Liver (tissue), 9 donors: Measurements from ENCODE around the gene GAMT. TPM values are rescaled to one million over a fixed set of nuclear protein-coding genes. Genes with fewer than 3 reads are reported as not detected.
A peak's percentile ranks its signal among the peaks of the same experiment; 100 is the strongest.

Experiments
- DNase-seq: peaks from one replicate; pipeline ENCODE4 v3.0.0-alpha.2; 2017; ENCODE audit warnings: low spot score
- H3K27ac ChIP-seq, 2 donors: one replicate each; pipeline ENCODE4 v1.7.0; 2013; ENCODE audit warnings: inconsistent platforms in 2 of 2, low read length in 2 of 2, control low read depth in 1 of 2, low read depth in 1 of 2, mild to moderate bottlenecking in 1 of 2
- H3K27me3 ChIP-seq, 4 donors: one replicate each; pipeline versions ENCODE4 v1.6.1 to v1.7.0; 2013; ENCODE audit warnings: low read length in 3 of 4, inconsistent platforms in 1 of 4, mild to moderate bottlenecking in 1 of 4, moderate library complexity in 1 of 4; ENCODE audit not compliant: control insufficient read depth in 4 of 4, insufficient read depth in 4 of 4
- H3K36me3 ChIP-seq, 4 donors: one replicate each; pipeline versions ENCODE4 v1.6.1 to v1.7.0; 2013; ENCODE audit warnings: low read length in 3 of 4, mild to moderate bottlenecking in 3 of 4, low read depth in 1 of 4, moderate library complexity in 1 of 4; ENCODE audit not compliant: control insufficient read depth in 4 of 4, insufficient read depth in 3 of 4
- H3K4me1 ChIP-seq, 4 donors: one replicate each; pipeline versions ENCODE4 v1.6.1 to v1.7.0; 2013; ENCODE audit warnings: low read length in 3 of 4, mild to moderate bottlenecking in 3 of 4, moderate library complexity in 1 of 4; ENCODE audit not compliant: control insufficient read depth in 4 of 4, insufficient read depth in 4 of 4
- H3K4me3 ChIP-seq, 3 donors: one replicate each; pipeline versions ENCODE4 v1.6.1 to v1.7.0; 2013; ENCODE audit warnings: low read length in 3 of 3, control low read depth in 1 of 3, low read depth in 1 of 3, mild to moderate bottlenecking in 1 of 3
- H3K9ac ChIP-seq, 2 donors: one replicate each; pipeline ENCODE4 v1.7.0; 2013; ENCODE audit warnings: low read length in 2 of 2, mild to moderate bottlenecking in 2 of 2, moderate library complexity in 2 of 2, control low read depth in 1 of 2, low read depth in 1 of 2
- H3K9me3 ChIP-seq, 4 donors: one replicate each; pipeline versions ENCODE4 v1.6.1 to v1.7.0; 2013; ENCODE audit warnings: low read length in 3 of 4; ENCODE audit not compliant: control insufficient read depth in 4 of 4
- ATF3 ChIP-seq: IDR thresholded peaks from 2 replicates; pipeline ENCODE4 v1.6.1; 2016; ENCODE audit warnings: antibody characterized with exemption
- CTCF ChIP-seq: fragments of 150-350 bp; IDR thresholded peaks from 2 replicates; pipeline ENCODE4 v1.5.1; 2017; ENCODE audit warnings: improper control_type of control experiment, low read depth, low read length; ENCODE audit not compliant: missing input control
- EGR1 ChIP-seq, 2 donors: IDR thresholded peaks; 2 replicates each; pipeline ENCODE4 v1.6.1; 2016 to 2018; ENCODE audit warnings: antibody characterized with exemption in 2 of 2, low read depth in 2 of 2
- FOXA1 ChIP-seq: IDR thresholded peaks from 2 replicates; pipeline ENCODE4 v1.6.1; 2016; ENCODE audit warnings: antibody characterized with exemption
- FOXA2 ChIP-seq: IDR thresholded peaks from 2 replicates; pipeline ENCODE4 v1.6.1; 2016; ENCODE audit warnings: antibody characterized with exemption
- GABPA ChIP-seq, 2 donors: IDR thresholded peaks in 1 of 2; conservative IDR thresholded peaks in 1 of 2; 2 replicates each; pipeline ENCODE4 v1.6.1; 2016; ENCODE audit warnings: antibody characterized with exemption in 2 of 2, mild to moderate bottlenecking in 1 of 2, moderate library complexity in 1 of 2
- HNF4A ChIP-seq, 2 donors: conservative IDR thresholded peaks; 2 replicates each; pipeline ENCODE4 v1.6.1; 2016; ENCODE audit warnings: antibody characterized with exemption in 2 of 2, mild to moderate bottlenecking in 2 of 2
- HNF4G ChIP-seq: IDR thresholded peaks from 2 replicates; pipeline ENCODE4 v1.6.1; 2016; ENCODE audit warnings: antibody characterized with exemption
- JUND ChIP-seq, 2 donors: IDR thresholded peaks; 2 replicates each; pipeline ENCODE4 v1.6.1; 2016; ENCODE audit warnings: antibody characterized with exemption in 2 of 2
- MAX ChIP-seq: IDR thresholded peaks from 2 replicates; pipeline ENCODE4 v1.6.1; 2016; ENCODE audit warnings: antibody characterized with exemption
- NR2F2 ChIP-seq: IDR thresholded peaks from 2 replicates; pipeline ENCODE4 v1.6.1; 2016; ENCODE audit warnings: antibody characterized with exemption
- RAD21 ChIP-seq, 2 donors: IDR thresholded peaks; 2 replicates each; pipeline ENCODE4 v1.6.1; 2016; ENCODE audit warnings: antibody characterized with exemption in 2 of 2, mild to moderate bottlenecking in 2 of 2
- SP1 ChIP-seq: IDR thresholded peaks from 2 replicates; pipeline ENCODE4 v1.6.1; 2018; ENCODE audit warnings: antibody characterized with exemption, mild to moderate bottlenecking
- TAF1 ChIP-seq: conservative IDR thresholded peaks from 2 replicates; pipeline ENCODE4 v1.6.1; 2016; ENCODE audit warnings: antibody characterized with exemption, mild to moderate bottlenecking
- YY1 ChIP-seq: IDR thresholded peaks from 2 replicates; pipeline ENCODE4 v1.6.1; 2016; ENCODE audit warnings: antibody characterized with exemption, mild to moderate bottlenecking
- WGBS: extraction: QIAGEN DNeasy Blood & Tissue Kit; methylation state at CpG from one replicate; pipeline ENCODE4 v1.1.7; 2013; 5-methylcytosine and 5-hydroxymethylcytosine counted together
- polyA plus RNA-seq, 2 donors: library from polyadenylated mRNA; stranded (reverse) in 1 of 2; unstranded in 1 of 2; fragments of 200-250 nt in 1 of 2; fragments of >200 nt in 1 of 2; fragmentation: Nextera tagmentation in 1 of 2; extraction: Ambion mirVana in 1 of 2; gene quantifications; one replicate each; pipeline versions ENCODE4 v1.2.1 to v1.2.3, GENCODE V29; 2013 to 2015
- total RNA-seq, 2 donors: library from RNA; depleted of rRNA; stranded (reverse); fragments of >200 nt; gene quantifications; one replicate each; pipeline ENCODE4 v1.2.3, GENCODE V29; 2014
- TF ChIP-seq, protein P1 (sequence below): IDR thresholded peaks from 2 replicates; pipeline ENCODE4 v1.6.1; 2016; ENCODE audit warnings: antibody characterized with exemption
- TF ChIP-seq, protein P2 (sequence below): IDR thresholded peaks from 2 replicates; pipeline ENCODE4 v1.6.1; 2016; ENCODE audit warnings: antibody characterized with exemption, mild to moderate bottlenecking
- donor health status: healthy.
- donor health status: healthy.
- donor health status: healthy.
- donor health status: healthy.
- donor health status: healthy.

GAMT gene
- total and polyA plus RNA-seq, 4 donors: 76.2 to 394 (median 274) TPM

- no peak for DNase-seq
- H3K9ac ChIP-seq: no peak overlapping the region
Measured at GRCh38 chr19:1385816-1386215, 15.5 kb downstream of the GAMT start.

DNA sequence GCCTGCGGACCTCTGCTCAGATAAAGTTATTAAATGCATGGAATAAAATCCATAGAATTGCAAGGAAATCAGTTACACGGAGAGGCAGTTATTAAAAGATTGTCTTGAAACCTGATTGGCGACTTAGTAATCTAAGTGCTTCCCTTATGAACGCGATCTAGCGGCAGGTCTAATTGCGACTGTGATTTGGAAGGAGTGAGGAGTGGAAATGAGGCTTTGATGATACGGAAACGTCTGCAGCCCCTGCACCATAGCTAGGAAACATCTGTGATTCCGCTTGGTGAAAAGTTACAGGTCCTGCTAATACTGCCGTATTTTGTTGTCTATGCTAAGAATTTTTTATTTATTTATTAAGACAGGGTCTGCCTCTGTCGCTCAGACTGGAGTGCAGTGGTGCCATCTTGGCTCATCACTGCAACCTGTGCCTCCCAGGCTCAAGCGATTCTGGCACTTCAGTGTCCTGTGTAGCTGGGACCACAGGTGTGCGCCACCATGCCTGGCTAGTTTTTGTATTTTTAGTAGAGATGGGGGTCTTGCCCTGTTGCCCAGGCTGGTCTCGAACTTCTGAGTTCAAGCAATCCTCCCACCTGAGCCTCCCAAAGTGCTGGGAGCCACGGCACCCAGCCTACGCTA lies 16.7 kb downstream of the GAMT start:
- peak overlapping the region; percentile 71 to 95 for H3K9ac ChIP-seq
- no peaks in the 10 kb centered on the region for H3K9me3 ChIP-seq
- DNase-seq: no peak
- H3K27ac ChIP-seq: peak overlapping the region; percentile 71 to 93
- H3K4me1 ChIP-seq: peaks cover 3 to 25% (median 12%) of the 10 kb centered on the region in 4 donors
- H3K27me3 ChIP-seq: no peaks in the 10 kb centered on the region
- 36% methylated on average over 17 of the region's 17 CpGs for WGBS
- H3K4me3 ChIP-seq: peak overlapping the region; percentile 80 to 95 (median 89)
- H3K36me3 ChIP-seq: peaks cover 7 to 17% (median 7%) of the 10 kb centered on the region in 4 donors
- no peak for TF ChIP-seq JUND (IDR thresholded peaks at IDR 0.05)
- TF ChIP-seq EGR1 (IDR thresholded peaks at IDR 0.05; ENCODE audit: low read depth in 2 of 2): no peak
- no peak for TF ChIP-seq RAD21 (IDR thresholded peaks at IDR 0.05)
- no peak for TF ChIP-seq TAF1
- TF ChIP-seq, protein P1, sequence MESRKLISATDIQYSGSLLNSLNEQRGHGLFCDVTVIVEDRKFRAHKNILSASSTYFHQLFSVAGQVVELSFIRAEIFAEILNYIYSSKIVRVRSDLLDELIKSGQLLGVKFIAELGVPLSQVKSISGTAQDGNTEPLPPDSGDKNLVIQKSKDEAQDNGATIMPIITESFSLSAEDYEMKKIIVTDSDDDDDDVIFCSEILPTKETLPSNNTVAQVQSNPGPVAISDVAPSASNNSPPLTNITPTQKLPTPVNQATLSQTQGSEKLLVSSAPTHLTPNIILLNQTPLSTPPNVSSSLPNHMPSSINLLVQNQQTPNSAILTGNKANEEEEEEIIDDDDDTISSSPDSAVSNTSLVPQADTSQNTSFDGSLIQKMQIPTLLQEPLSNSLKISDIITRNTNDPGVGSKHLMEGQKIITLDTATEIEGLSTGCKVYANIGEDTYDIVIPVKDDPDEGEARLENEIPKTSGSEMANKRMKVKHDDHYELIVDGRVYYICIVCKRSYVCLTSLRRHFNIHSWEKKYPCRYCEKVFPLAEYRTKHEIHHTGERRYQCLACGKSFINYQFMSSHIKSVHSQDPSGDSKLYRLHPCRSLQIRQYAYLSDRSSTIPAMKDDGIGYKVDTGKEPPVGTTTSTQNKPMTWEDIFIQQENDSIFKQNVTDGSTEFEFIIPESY: no peak
- no peak for TF ChIP-seq CTCF
- no peak for TF ChIP-seq GABPA (IDR thresholded peaks at IDR 0.05 in 1 of 2, conservative IDR thresholded peaks at IDR 0.05 in 1 of 2)
- TF ChIP-seq NR2F2: no peak
- TF ChIP-seq FOXA1: no peak
- TF ChIP-seq FOXA2: no peak
- TF ChIP-seq HNF4G: no peak
- TF ChIP-seq ATF3: no peak
- TF ChIP-seq SP1: no peak

More at GRCh38 chr19:1385816-1386215, 15.5 kb downstream of the GAMT start:
- Histone ChIP-seq H3K9me3 (no peaks in the 10 kb centered on the region), H3K27me3 (no peaks in the 10 kb centered on the region), H3K36me3 (peaks cover 7 to 23% (median 12%) of the 10 kb centered on the region in 4 donors), H3K4me1 (peaks cover 3 to 25% (median 12%) of the 10 kb centered on the region in 4 donors), H3K4me3 (no peak overlapping the region), H3K27ac (no peak overlapping the region)
- WGBS: 95% methylated on average over 3 of the region's 3 CpGs
- TF ChIP-seq, protein P1: no peak
- no peak for TF ChIP-seq HNF4A (conservative IDR thresholded peaks at IDR 0.05)
- no peak for TF ChIP-seq HNF4G
- TF ChIP-seq, protein P2, sequence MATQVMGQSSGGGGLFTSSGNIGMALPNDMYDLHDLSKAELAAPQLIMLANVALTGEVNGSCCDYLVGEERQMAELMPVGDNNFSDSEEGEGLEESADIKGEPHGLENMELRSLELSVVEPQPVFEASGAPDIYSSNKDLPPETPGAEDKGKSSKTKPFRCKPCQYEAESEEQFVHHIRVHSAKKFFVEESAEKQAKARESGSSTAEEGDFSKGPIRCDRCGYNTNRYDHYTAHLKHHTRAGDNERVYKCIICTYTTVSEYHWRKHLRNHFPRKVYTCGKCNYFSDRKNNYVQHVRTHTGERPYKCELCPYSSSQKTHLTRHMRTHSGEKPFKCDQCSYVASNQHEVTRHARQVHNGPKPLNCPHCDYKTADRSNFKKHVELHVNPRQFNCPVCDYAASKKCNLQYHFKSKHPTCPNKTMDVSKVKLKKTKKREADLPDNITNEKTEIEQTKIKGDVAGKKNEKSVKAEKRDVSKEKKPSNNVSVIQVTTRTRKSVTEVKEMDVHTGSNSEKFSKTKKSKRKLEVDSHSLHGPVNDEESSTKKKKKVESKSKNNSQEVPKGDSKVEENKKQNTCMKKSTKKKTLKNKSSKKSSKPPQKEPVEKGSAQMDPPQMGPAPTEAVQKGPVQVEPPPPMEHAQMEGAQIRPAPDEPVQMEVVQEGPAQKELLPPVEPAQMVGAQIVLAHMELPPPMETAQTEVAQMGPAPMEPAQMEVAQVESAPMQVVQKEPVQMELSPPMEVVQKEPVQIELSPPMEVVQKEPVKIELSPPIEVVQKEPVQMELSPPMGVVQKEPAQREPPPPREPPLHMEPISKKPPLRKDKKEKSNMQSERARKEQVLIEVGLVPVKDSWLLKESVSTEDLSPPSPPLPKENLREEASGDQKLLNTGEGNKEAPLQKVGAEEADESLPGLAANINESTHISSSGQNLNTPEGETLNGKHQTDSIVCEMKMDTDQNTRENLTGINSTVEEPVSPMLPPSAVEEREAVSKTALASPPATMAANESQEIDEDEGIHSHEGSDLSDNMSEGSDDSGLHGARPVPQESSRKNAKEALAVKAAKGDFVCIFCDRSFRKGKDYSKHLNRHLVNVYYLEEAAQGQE: no peak
- no peak for TF ChIP-seq FOXA2
- TF ChIP-seq TAF1: no peak
- no peak for TF ChIP-seq MAX
- TF ChIP-seq RAD21 (IDR thresholded peaks at IDR 0.05): no peak
- no peak for TF ChIP-seq EGR1 (IDR thresholded peaks at IDR 0.05; ENCODE audit: low read depth in 2 of 2)
- no peak for TF ChIP-seq JUND (IDR thresholded peaks at IDR 0.05)
- no peak for TF ChIP-seq FOXA1
- no peak for TF ChIP-seq ATF3
- no peak for TF ChIP-seq GABPA (IDR thresholded peaks at IDR 0.05 in 1 of 2, conservative IDR thresholded peaks at IDR 0.05 in 1 of 2)
- no peak for TF ChIP-seq YY1
